ENCODE data around the gene TNFRSF9.

The TNFRSF9 gene

GRCh38 chr1:7869136-7869920, 71.3 kb downstream of the TNFRSF9 start:
- DNase-seq, result no peak

- no peak for DNase-seq
These were observed 72.4 kb downstream of the TNFRSF9 start for GRCh38 chr1:7868070-7868780.

GRCh38 chr1:7865978-7866377, 74.7 kb downstream of the TNFRSF9 start:
- no peak for DNase-seq

Data from bone marrow (tissue), 2 donors.